ENCODE measurements around the gene KLHL5. TPM values are rescaled to one million over a fixed set of nuclear protein-coding genes. Genes with fewer than 3 reads are reported as not detected.
"Not testable (repeated sequence)": the region's sequence is repeated elsewhere in the genome, so short reads cannot be mapped to it uniquely, and the experiment has no call there.

The KLHL5 gene
- total RNA-seq, 1 experiment from 2014 or later, result 147 TPM

- no peaks in the 10 kb centered on the region for H3K9me2 ChIP-seq (replicated peaks; ENCODE audit: insufficient read depth, low read length)
- H3K4me1 ChIP-seq (ENCODE audit: low read length), result peaks cover 24% of the 10 kb centered on the region
- no peaks in the 10 kb centered on the region for H3K27me3 ChIP-seq (ENCODE audit: low read length)
- peaks cover 91% of the 10 kb centered on the region for H3K79me2 ChIP-seq (ENCODE audit: low read length)
- no peaks in the 10 kb centered on the region for H4K20me1 ChIP-seq (ENCODE audit: insufficient read depth, low read depth, low read length)
- H2AFZ ChIP-seq (ENCODE audit: low read length), result no peak overlapping the region
- no peak overlapping the region for H3K9ac ChIP-seq (ENCODE audit: low read length)
- no peaks in the 10 kb centered on the region for H3K9me3 ChIP-seq (ENCODE audit: low read length)
- DNase-seq, result no peak
- no peak overlapping the region for H3K4me2 ChIP-seq (ENCODE audit: low read depth, low read length, poor library complexity, severe bottlenecking)
- H3K4me3 ChIP-seq (ENCODE audit: low read length), result no peak overlapping the region
- no peak overlapping the region for H3K27ac ChIP-seq (ENCODE audit: low read length)
- H3K36me3 ChIP-seq (ENCODE audit: insufficient read depth, low read length), result peaks cover 61% of the 10 kb centered on the region
These were observed 35.9 kb upstream of the KLHL5 start for GRCh38 chr4:39026096-39026495.

GRCh38 chr4:39029752-39030694 is 32.0 kb upstream of the KLHL5 start:
- peak overlapping the region; percentile 66 for H3K4me3 ChIP-seq (ENCODE audit: low read length)
- peak overlapping the region; percentile 67 for H3K9ac ChIP-seq (ENCODE audit: low read length)
- peaks cover 41% of the 10 kb centered on the region for H3K36me3 ChIP-seq (ENCODE audit: insufficient read depth, low read length)
- H3K79me2 ChIP-seq (ENCODE audit: low read length), result peaks cover 70% of the 10 kb centered on the region
- peak overlapping the region; percentile 68 for H3K4me2 ChIP-seq (ENCODE audit: low read depth, low read length, poor library complexity, severe bottlenecking)
- peak overlapping the region; percentile 98 for H3K27ac ChIP-seq (ENCODE audit: low read length)
- no peaks in the 10 kb centered on the region for H4K20me1 ChIP-seq (ENCODE audit: insufficient read depth, low read depth, low read length)
- no peaks in the 10 kb centered on the region for H3K9me3 ChIP-seq (ENCODE audit: low read length)
- peaks cover 51% of the 10 kb centered on the region for H3K4me1 ChIP-seq (ENCODE audit: low read length)
- H3K27me3 ChIP-seq (ENCODE audit: low read length), result no peaks in the 10 kb centered on the region
- no peak overlapping the region for H2AFZ ChIP-seq (ENCODE audit: low read length)
- peak; percentile 85 for DNase-seq
- no peaks in the 10 kb centered on the region for H3K9me2 ChIP-seq (replicated peaks; ENCODE audit: insufficient read depth, low read length)

- no peaks in the 10 kb centered on the region for H3K9me3 ChIP-seq (ENCODE audit: low read length)
- H3K9me2 ChIP-seq (replicated peaks; ENCODE audit: insufficient read depth, low read length), result no peaks in the 10 kb centered on the region
- no peak overlapping the region for H2AFZ ChIP-seq (ENCODE audit: low read length)
- H3K36me3 ChIP-seq (ENCODE audit: insufficient read depth, low read length), result peaks cover 35% of the 10 kb centered on the region
- no peaks in the 10 kb centered on the region for H3K27me3 ChIP-seq (ENCODE audit: low read length)
- no peaks in the 10 kb centered on the region for H4K20me1 ChIP-seq (ENCODE audit: insufficient read depth, low read depth, low read length)
- H3K4me1 ChIP-seq (ENCODE audit: low read length), result peaks cover 58% of the 10 kb centered on the region
- H3K4me2 ChIP-seq (ENCODE audit: low read depth, low read length, poor library complexity, severe bottlenecking), result peak overlapping the region; percentile 68
- peaks cover 63% of the 10 kb centered on the region for H3K79me2 ChIP-seq (ENCODE audit: low read length)
- H3K27ac ChIP-seq (ENCODE audit: low read length), result peak overlapping the region; percentile 98
- H3K4me3 ChIP-seq (ENCODE audit: low read length), result peak overlapping the region; percentile 66
- no peak for DNase-seq
- peak overlapping the region; percentile 67 for H3K9ac ChIP-seq (ENCODE audit: low read length)
These were observed 31.3 kb upstream of the KLHL5 start for GRCh38 chr4:39030725-39031124.

DNA sequence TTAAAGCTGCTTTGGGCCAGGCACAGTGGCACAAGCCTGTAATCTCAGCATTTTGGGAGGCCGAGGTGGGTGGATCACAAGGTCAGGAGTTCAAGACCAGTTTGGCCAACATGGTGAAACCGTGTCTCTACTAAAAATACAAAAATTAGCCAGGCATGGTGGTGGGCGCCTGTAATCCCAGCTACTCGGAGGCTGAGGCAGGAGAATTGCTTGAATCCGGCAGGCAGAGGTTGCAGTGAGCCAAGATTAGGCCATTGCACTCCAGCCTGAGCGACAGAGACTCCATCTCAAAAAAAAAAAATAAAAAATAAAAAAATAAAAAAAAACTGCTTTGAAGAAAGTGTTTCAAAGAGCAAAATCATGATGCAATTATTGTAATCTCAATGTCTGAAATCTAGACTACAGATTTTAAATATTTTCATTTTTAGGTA is 30.4 kb upstream of the KLHL5 start:
- Histone ChIP-seq H3K4me1 (ENCODE audit: low read length) (peaks cover 67% of the 10 kb centered on the region), H3K9ac (ENCODE audit: low read length) (peak overlapping the region; percentile 67)

GRCh38 chr4:39032218-39033085 is 29.6 kb upstream of the KLHL5 start, which contains the start of gene TMEM156:
TSS of gene TMEM156 (minus strand) at chr4:39032409. CDS start at chr4:39032313, 96 bp downstream.
- Histone ChIP-seq H3K27ac (ENCODE audit: low read length) (peak within 1 kb of the TSS; percentile 98), H3K9me2 (replicated peaks; ENCODE audit: insufficient read depth, low read length) (no peaks in the 10 kb centered on the region), H3K4me2 (ENCODE audit: low read depth, low read length, poor library complexity, severe bottlenecking) (peak within 1 kb of the TSS; percentile 68), H3K27me3 (ENCODE audit: low read length) (no peaks in the 10 kb centered on the region), H3K9me3 (ENCODE audit: low read length) (no peaks in the 10 kb centered on the region), H3K9ac (ENCODE audit: low read length) (peak within 1 kb of the TSS; percentile 67), H4K20me1 (ENCODE audit: insufficient read depth, low read depth, low read length) (no peaks in the 10 kb centered on the region), H3K4me1 (ENCODE audit: low read length) (peaks cover 72% of the 10 kb centered on the region), H3K4me3 (ENCODE audit: low read length) (peak within 1 kb of the TSS; percentile 66), H2AFZ (ENCODE audit: low read length) (no peak within 1 kb of the TSS), H3K79me2 (ENCODE audit: low read length) (peaks cover 46% of the 10 kb centered on the region), H3K36me3 (ENCODE audit: insufficient read depth, low read length) (peaks cover 19% of the 10 kb centered on the region)
- DNase-seq, result peak; percentile 93

More for the DNA sequence above, 30.4 kb upstream of the KLHL5 start:
- H4K20me1 ChIP-seq (ENCODE audit: insufficient read depth, low read depth, low read length); H3K27me3 ChIP-seq (ENCODE audit: low read length); H3K9me3 ChIP-seq (ENCODE audit: low read length); H3K9me2 ChIP-seq (replicated peaks; ENCODE audit: insufficient read depth, low read length); H2AFZ ChIP-seq (ENCODE audit: low read length); DNase-seq: not testable (repeated sequence)
- Histone ChIP-seq H3K4me3 (ENCODE audit: low read length) (peak overlapping the region; percentile 66), H3K27ac (ENCODE audit: low read length) (peak overlapping the region; percentile 98), H3K36me3 (ENCODE audit: insufficient read depth, low read length) (peaks cover 26% of the 10 kb centered on the region), H3K79me2 (ENCODE audit: low read length) (peaks cover 54% of the 10 kb centered on the region), H3K4me2 (ENCODE audit: low read depth, low read length, poor library complexity, severe bottlenecking) (peak overlapping the region; percentile 68)

GRCh38 chr4:39036172-39036571 is 25.9 kb upstream of the KLHL5 start:
- peak overlapping the region; percentile 63; the same call in 1 of the 2 replicates for H2AFZ ChIP-seq (ENCODE audit: low read length)
- no peaks in the 10 kb centered on the region for H3K36me3 ChIP-seq (ENCODE audit: insufficient read depth, low read length)
- no peak overlapping the region for H3K9ac ChIP-seq (ENCODE audit: low read length)
- H3K27ac ChIP-seq (ENCODE audit: low read length), result peak overlapping the region; percentile 98
- H3K79me2 ChIP-seq (ENCODE audit: low read length), result peaks cover 10% of the 10 kb centered on the region
- no peak overlapping the region for H3K4me3 ChIP-seq (ENCODE audit: low read length)
- H4K20me1 ChIP-seq (ENCODE audit: insufficient read depth, low read depth, low read length), result no peaks in the 10 kb centered on the region
- H3K4me1 ChIP-seq (ENCODE audit: low read length), result peaks cover 67% of the 10 kb centered on the region
- H3K9me3 ChIP-seq (ENCODE audit: low read length), result no peaks in the 10 kb centered on the region
- peak overlapping the region; percentile 51 for H3K4me2 ChIP-seq (ENCODE audit: low read depth, low read length, poor library complexity, severe bottlenecking)
- no peak for DNase-seq
- no peaks in the 10 kb centered on the region for H3K9me2 ChIP-seq (replicated peaks; ENCODE audit: insufficient read depth, low read length)
- no peaks in the 10 kb centered on the region for H3K27me3 ChIP-seq (ENCODE audit: low read length)

GRCh38 chr4:39037491-39037825 is 24.6 kb upstream of the KLHL5 start:
- H4K20me1 ChIP-seq (ENCODE audit: insufficient read depth, low read depth, low read length), result no peaks in the 10 kb centered on the region
- peak overlapping the region; percentile 22 for H2AFZ ChIP-seq (ENCODE audit: low read length)
- H3K9me3 ChIP-seq (ENCODE audit: low read length), result no peaks in the 10 kb centered on the region
- H3K36me3 ChIP-seq (ENCODE audit: insufficient read depth, low read length), result no peaks in the 10 kb centered on the region
- peak overlapping the region; percentile 98 for H3K27ac ChIP-seq (ENCODE audit: low read length)
- peaks cover 78% of the 10 kb centered on the region for H3K4me1 ChIP-seq (ENCODE audit: low read length)
- no peaks in the 10 kb centered on the region for H3K27me3 ChIP-seq (ENCODE audit: low read length)
- no peaks in the 10 kb centered on the region for H3K79me2 ChIP-seq (ENCODE audit: low read length)
- peak overlapping the region; percentile 51 for H3K4me2 ChIP-seq (ENCODE audit: low read depth, low read length, poor library complexity, severe bottlenecking)
- DNase-seq, result no peak
- H3K9ac ChIP-seq (ENCODE audit: low read length), result peak overlapping the region; percentile 16
- no peak overlapping the region for H3K4me3 ChIP-seq (ENCODE audit: low read length)
- H3K9me2 ChIP-seq (replicated peaks; ENCODE audit: insufficient read depth, low read length), result no peaks in the 10 kb centered on the region

- Histone ChIP-seq H3K36me3 (ENCODE audit: insufficient read depth, low read length) (no peaks in the 10 kb centered on the region), H3K79me2 (ENCODE audit: low read length) (no peaks in the 10 kb centered on the region), H3K9me2 (replicated peaks; ENCODE audit: insufficient read depth, low read length) (no peaks in the 10 kb centered on the region), H3K9ac (ENCODE audit: low read length) (peak overlapping the region; percentile 16), H3K4me1 (ENCODE audit: low read length) (peaks cover 78% of the 10 kb centered on the region), H3K27me3 (ENCODE audit: low read length) (no peaks in the 10 kb centered on the region), H3K4me3 (ENCODE audit: low read length) (no peak overlapping the region), H4K20me1 (ENCODE audit: insufficient read depth, low read depth, low read length) (no peaks in the 10 kb centered on the region), H3K4me2 (ENCODE audit: low read depth, low read length, poor library complexity, severe bottlenecking) (peak overlapping the region; percentile 51), H3K9me3 (ENCODE audit: low read length) (no peaks in the 10 kb centered on the region), H3K27ac (ENCODE audit: low read length) (peak overlapping the region; percentile 98), H2AFZ (ENCODE audit: low read length) (peak overlapping the region; percentile 22)
- DNase-seq, result no peak
These were observed 24.1 kb upstream of the KLHL5 start for GRCh38 chr4:39037941-39038340.
